HG02588 (cell line): ENCODE data around the gene CRKL.

Experiments used
- ATAC-seq: cut with Tn5 transposase; IDR thresholded peaks from one replicate; pipeline ENCODE4 v1.9.1; 2021; ENCODE audit warnings: mild to moderate bottlenecking, moderate library complexity; ENCODE audit not compliant: unreplicated experiment

CRKL gene

DNA sequence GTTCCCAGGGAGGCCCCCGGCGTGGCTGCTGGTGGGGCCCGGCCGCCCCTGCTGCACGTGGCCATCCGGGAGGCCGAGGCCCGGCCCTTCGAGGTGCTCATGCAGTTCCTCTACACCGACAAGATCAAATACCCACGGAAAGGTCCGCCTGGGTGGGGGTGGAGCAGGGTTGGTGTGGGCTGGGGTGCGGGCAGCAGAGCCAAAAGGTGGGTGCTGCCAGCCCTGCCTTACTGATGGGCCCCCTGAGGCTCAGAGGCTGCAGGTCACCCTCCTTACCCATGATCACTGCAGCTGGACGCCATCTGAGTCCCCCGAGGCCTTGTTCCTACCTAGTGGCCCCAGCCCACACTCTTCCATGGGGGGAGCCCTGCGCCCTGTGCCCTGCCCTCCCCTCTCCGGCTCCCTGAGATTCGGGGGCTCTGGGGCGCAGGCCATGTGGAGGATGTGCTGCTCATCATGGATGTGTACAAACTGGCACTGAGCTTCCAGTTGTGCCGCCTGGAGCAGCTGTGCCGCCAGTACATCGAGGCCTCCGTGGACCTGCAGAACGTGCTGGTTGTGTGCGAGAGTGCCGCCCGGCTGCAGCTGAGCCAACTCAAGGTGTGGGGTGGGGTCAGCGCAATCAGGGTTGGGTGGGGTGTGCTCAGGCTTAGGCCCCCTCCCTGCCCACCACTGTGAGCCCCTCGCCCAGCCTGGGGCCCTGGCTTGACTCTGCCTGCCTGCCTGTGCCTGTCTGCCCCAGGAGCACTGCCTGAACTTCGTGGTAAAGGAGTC, 77.1 kb downstream of the CRKL start:
- ATAC-seq: no peak

- ATAC-seq: no peak
Observed at GRCh38 chr22:20994902-20995241, 77.7 kb downstream of the CRKL start.

GRCh38 chr22:20995329-20996030, 78.3 kb downstream of the CRKL start:
- ATAC-seq: no peak

GRCh38 chr22:20996031-20996410, 78.8 kb downstream of the CRKL start:
- ATAC-seq: no peak

GRCh38 chr22:20996598-20997535, 79.7 kb downstream of the CRKL start:
- no peak for ATAC-seq

DNA sequence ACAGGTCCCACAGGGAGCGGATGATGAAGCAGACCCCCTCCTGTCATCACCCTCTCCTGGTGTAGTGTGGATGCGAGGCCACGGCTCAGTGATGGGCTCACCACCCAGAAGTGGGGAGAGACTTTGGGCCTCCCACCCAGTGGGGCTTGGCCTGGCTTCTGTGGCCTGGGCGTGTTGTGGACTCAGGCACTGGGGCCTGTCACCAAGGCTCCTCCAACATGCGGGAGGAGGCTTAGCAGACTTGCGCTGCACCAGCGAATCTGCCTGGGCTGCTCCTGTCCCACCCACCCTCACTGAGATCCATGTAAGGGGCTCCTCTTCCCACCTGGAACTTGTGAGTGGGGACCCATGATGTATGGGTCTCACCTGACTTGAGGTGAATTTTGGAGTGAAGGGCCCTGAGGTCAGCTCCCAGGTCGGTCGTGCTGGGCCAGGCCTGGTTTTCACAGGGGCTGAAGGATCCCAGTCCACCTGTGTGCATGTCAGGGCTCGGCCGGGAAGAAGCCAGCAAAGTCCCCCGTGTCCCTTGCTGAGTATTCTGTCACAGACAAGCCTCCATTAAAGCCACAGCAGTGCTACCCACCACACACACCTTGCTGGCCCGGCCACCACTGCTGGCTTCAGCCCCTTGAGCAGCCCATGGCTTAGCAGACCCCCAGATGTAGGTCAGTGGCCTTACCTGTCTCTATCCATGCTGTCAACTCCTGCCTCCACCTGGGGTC, 80.5 kb downstream of the CRKL start:
- ATAC-seq: no peak

GRCh38 chr22:20998411-20999336, 81.5 kb downstream of the CRKL start:
- no peak for ATAC-seq

- ATAC-seq: no peak
Observed at GRCh38 chr22:20999350-21000206, 82.4 kb downstream of the CRKL start.

DNA sequence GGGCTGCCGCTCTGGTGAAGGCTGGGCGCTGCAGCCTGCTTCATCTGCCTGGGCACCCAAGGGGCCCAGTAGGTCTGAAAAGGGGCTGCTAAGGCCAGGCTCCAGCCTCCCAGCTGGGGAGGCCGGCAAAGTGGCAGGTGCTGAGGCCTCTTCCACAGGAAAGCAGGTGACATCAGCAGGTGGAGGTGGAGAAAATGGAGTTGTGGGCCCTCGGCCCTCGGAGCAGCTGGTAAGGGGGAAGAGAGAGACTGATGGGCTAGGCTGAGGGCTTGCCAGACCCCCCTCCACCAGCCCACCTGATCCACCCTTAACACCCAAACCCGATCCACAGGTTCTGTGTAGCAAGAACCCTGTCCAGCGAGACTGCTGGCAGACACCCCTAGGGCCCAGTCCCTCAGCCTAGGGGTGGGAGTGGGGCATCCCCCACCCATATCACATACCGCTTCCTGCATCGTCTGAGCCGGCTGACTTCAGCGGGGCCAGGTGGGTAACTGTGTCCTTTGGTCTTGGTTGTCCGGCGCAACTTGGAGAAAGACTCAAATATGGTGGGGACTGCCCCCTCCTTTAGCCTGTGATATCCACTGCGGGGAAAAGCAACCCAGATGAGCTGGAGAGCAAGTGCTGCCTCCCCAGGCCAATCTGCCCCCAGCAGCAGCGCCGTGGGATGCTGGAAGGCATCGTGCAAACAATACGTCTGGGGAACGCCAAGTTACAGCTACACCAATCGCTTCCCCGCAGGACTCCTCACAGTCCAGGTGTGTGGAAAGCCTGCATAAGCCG, 83.2 kb downstream of the CRKL start:
- ATAC-seq: no peak

DNA sequence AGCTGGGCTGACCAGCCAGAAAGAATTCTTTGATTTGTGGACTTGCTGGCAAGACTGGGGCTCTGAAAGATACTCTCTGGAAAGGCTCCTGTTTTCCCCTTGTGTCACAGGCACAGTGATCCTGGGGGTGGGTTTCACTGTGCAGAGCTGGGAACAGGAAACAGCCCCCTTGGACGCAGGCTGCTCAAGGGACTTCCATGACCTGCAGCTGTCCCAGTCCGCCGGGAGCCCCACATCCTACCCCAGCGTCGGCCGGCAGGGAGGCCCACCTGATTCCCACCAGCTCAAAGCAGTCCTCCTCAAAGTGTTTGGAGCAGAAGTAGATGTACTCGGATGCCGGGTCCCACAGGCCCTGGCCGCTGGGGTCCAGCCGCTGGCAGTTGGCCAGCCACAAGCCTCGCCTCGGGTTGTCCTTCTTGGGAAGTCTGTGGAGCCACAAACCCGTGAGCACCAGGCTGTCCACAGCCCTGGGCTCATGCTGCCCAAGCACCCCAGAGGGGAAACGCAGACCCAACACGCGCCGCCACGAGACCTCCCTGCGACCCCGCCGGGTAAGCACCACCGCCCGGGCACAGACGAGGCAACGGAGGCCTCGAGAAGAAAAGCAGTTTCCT, 83.9 kb downstream of the CRKL start:
- no peak for ATAC-seq

DNA sequence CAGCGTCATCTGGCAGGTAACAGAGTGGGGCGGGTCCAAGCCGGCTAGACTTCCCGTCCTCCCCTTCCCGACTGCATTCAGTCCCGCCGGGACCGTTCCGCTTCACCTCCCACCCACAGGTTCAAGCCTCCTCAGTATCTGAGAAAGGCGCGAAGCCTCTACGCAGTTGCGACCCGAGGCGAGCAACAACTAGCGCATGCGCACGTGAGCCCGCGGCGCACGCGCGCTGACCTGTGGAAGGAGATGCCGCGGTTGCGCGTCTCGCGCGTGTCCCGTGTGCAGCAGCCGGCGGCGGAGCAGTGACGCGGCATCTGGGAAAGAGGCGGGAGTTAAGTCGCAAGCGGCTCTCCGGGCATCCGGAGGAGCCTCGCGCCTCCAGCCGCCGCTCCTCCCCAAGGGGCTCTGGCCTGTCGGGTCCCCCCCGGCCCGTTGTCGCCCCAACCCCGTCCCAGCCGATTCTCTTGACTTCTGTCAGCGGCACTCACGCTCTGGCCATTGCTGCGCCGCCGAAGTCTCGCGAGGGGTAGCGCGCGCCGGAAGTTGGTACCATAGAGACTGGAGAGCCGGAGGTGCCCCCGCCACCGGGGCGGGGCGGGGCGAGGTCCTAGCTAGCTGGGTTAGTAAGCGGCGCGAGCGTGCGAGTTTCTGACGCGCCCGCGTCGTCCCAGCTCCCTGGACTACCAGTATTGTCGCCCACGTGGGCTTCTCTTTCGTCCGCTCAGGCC, 84.6 kb downstream of the CRKL start, which contains the start of gene THAP7:
TSS of gene THAP7 (minus strand) at position 518 of the 725 bp plus-strand sequence. CDS start at position 311, 207 bp downstream.
- ATAC-seq: peak; percentile 86
